GM19455 (cell line): ENCODE measurements around the gene LRRTM3.
A peak's percentile ranks its signal among the peaks of the same experiment; 100 is the strongest.

Source experiments
- ATAC-seq: cut with Tn5 transposase; IDR thresholded peaks from one replicate; pipeline ENCODE4 v1.9.1; 2021; ENCODE audit not compliant: unreplicated experiment

The LRRTM3 gene

DNA sequence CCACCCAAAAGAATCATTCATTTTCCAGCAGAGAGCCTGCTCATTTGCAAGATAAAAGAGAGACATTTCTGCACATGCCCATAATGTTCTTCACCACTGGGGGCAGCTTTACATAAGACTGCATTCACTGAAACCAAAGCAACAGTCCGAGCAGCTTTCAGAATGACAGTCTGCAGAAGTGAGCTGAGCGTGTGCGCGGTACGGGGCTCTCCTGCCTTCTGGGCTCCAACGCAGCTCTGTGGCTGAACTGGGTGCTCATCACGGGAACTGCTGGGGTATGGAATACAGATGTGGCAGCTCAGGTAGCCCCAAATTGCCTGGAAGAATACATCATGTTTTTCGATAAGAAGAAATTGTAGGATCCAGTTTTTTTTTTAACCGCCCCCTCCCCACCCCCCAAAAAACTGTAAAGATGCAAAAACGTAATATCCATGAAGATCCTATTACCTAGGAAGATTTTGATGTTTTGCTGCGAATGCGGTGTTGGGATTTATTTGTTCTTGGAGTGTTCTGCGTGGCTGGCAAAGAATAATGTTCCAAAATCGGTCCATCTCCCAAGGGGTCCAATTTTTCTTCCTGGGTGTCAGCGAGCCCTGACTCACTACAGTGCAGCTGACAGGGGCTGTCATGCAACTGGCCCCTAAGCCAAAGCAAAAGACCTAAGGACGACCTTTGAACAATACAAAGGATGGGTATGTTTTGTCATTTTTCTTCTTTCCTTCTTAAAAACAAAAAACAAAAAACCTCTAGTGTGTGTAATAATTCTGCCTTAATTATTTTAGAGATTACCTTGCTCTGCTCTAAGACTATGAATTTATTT, at the start of gene LRRTM3:
Gene LRRTM3, plus strand, starts transcription at position 141 of the 820 bp plus-strand sequence.
- peak; percentile 100 for ATAC-seq

DNA sequence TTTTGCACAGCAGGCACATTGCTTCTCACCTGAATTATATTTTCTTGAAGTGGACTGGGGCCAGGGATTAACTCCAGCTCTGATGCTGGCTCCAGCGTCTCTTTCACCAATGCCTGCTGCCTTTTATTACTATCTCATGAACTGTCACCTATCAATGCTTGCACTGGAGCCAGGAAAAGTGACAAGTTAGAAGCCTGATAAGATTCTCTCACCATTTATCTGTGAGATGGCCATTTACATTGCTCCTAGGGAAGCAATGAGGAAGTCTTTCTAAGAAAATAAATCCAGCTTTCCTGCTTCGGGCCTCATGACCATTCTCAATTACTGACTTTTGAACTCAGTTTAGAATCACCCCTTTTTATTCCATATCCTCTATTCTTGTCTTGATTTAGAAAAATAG, 48.5 kb upstream of the LRRTM3 start:
- no peak for ATAC-seq

DNA sequence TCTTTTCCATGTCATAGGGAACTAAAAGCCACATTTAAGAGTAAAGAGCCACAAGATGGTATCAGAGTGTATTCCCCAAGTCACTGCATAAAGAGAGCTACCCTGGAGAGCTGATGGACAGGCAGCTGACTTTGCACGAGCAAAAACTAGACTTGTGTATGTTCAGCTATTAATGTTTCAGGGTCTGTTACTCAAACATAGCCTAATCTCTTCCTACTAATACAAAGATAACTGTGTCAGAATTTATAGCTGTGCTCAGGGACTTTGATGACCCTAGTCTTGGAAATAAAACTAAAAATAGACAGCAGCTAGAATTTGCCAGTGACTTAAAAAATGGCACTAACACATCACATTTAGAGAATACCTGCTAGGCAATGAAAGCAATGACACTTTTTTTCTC, 45.5 kb upstream of the LRRTM3 start:
- ATAC-seq = no peak

DNA sequence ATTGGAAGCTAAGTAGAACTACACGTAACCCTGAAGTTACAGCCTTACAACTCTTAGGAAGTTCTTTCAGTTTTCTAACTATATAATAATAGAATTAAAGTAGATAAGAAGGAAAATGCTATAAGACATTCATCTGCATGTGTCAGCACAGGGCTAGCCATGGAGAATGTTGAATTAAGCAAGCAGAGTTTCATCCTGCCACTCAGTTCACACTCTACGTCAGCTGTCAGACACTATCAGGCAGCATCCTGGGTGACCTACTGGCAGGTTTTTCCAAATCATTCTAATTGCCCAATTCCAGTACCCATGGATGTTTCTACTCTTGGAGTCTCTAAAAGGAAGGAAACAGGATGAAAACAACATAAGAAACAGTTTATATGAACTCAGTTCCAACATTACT, 45.0 kb upstream of the LRRTM3 start:
- ATAC-seq = no peak

DNA sequence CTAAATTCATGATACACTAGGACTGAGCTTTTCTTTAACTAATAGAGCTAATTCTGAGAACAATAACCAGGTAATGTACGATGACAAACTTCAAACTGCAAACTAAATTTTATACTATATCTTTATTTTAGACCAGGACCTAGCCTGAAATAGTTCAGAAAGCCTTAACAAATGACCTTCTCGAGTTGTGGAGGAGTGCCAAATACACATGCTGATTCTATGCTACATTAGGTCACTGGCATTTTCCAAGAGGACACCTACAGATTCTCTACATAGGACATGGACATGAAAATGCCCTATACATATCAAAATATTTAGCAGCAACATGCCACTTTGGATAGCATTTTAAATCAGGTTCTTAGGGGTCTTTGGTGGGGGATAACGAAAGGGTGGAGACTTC, 44.0 kb upstream of the LRRTM3 start:
- ATAC-seq = no peak

DNA sequence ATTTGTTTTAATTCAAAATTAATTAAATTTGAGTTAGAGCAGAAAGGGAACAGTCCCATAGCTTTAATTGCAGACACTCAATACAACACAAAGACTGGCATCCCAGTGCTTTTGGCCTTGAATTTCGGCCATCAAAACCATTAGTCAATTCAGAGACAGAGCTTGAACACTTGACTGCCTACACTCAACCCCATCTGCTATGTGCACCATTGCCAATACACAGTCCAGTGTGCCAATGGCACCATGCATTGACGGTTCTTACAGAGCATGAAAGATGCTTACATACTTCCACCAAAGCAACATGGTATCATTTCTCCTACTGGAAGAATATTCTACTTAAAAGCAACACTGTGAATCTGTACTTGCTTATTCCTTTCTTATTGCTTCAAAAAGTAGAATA, 43.6 kb upstream of the LRRTM3 start:
- no peak for ATAC-seq

DNA sequence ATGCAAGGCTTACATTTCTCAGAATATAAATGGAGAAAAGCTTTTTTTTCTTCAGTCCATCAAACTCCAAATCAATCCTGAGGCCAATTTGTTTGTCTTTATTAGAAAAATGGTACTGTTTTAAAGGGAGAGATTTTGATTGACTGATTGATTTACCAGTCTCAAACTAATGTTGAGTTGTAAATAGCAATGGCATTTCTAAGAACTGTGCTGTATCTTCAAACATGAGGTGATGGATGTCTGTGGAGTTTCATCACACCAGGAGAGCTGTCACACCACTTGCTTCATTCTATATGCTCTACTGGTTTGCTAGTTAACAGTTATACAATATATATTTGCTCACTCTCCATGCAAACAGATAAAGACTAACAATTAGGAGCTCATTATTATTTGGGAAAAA, 39.0 kb upstream of the LRRTM3 start:
- no peak for ATAC-seq

DNA sequence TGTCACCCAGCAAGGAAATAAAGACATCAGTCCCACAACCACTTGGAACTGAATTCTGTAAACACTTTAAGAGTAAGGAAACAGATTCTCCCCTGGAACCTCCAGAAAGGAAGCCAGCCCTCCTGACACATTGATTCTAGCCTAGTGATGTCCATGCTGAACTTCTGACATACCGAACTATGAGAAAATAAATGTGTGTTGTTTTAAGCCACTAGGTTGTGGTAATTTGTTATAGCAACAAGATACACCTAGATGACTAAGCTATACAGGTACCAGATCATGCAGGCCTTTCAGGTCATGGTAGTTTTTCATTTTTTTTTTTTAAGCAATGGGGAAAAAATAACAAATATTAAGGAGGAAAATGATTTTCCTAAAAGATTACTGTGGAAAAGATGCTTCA, 37.6 kb upstream of the LRRTM3 start:
- ATAC-seq = no peak

DNA sequence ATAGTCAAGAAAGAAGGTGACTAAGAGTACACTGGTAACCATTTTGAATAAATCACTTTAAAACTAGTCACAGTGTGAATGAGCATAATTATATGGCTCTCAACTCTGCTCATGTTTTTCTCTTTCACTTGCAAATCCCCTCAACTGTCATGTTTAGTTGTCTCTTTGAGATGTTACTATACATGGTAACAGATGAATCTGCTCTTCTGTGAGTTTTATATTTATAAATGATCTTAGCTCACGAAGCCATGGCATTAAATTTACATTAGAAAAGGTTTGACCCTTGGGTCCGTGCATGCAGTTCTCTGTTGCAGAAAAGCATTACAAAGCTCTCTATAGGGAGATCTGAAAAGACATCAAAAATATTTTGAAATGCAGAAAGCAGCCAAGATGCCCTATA, 33.0 kb upstream of the LRRTM3 start:
- no peak for ATAC-seq

DNA sequence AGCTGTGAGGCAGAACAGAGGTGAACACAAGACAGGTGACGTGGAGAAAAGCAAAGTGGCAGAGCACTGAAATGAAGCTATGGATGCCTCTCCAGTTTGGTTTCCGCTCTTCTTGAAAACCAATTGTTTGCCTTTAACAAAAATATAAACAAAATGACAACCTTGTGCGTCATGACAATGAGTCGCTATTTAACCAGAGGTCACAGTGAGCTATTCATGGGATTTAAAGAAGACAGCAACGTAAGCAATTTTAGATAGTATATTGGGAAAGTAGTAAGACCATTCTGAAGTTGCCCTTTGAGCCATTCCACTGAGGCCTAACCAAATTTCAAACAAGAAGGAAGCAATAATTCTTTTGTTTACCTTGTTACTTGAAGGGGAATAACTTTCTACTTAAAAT, 15.2 kb upstream of the LRRTM3 start:
- ATAC-seq = no peak

DNA sequence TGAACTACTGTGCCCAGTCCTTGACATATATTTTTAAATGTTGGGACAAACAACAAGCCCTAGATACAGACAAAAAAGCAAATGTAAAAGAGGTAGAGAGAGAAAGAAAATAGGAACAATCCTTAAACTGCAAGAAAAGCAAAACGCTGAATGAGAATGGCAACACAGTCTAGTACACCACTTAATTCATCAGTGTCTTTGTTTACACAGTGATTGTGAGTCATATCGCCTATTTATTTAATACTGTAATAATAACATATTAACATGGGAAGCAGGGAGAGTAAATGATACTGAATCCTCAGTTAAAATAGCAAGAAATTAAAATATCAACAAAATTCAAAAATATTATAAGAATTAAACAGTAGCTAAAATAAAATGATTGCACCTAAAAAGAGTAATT, 9.8 kb upstream of the LRRTM3 start:
- ATAC-seq = no peak

DNA sequence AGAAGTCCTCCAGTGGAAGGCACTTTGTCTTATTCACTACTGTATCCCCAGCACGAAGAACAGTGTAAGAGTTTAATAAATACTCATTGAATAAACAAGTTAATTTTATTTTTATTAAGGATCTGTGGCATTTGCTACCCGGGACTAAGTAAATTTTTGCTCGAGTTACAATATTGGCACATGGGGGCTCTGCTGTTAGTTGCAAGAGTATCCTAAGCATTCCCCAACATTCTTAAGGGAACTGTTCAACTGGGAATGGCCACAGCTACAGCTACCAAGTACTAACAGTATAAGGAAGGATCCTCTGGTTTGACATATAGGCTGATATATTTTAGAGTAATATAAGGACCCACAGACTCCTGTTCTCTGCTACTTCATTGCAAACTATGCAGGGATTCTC, 8.7 kb upstream of the LRRTM3 start:
- no peak for ATAC-seq

DNA sequence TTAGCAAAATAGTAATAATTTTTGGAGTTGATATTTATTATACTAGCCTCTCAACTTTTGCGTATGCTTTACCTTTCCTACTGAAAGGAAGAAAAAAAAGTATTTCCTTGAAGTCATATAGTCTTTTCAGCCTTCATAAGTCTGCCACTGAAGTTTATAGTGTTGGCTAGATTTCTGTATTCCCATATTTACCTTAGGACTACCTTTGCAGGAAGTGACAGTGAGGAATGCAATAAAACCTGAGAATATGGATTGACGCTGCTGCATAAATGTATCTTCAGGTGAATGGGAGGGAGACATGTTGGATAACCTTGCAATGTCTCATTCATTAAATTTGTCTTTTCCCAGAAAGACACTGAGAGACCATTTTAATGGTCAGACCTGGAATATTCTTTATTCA, 6.6 kb upstream of the LRRTM3 start:
- no peak for ATAC-seq

DNA sequence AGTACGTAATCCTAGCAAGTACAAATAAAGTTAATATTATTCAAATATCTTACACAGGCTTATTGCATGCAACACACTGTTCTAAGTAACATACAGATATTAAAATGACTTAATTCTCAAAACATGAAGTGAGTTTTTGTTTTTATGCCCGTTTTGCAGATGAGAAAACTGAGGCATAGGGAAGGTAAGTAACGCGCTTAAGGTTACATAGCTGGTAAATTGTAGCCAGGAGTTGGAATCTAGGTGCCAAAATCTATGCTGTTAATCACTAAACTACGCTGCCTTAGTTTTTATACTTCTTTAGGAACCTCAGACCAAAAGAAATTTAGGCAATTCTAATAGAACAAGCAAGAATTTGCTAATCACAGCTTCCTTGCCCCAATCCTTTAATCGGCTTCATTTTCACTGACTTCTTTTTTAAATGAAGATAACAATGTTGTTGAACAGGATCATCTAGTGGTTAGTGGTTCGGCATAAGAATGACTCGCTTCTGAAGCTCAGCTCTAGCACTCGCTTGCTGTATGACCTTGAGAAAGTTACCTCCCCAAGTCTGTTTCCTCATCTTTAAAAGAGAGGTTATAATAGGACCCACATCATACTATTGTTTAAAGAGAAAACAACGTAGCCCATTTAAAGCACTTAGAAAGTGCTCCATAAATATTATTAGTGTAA, 1.0 kb upstream of the LRRTM3 start:
- no peak for ATAC-seq

DNA sequence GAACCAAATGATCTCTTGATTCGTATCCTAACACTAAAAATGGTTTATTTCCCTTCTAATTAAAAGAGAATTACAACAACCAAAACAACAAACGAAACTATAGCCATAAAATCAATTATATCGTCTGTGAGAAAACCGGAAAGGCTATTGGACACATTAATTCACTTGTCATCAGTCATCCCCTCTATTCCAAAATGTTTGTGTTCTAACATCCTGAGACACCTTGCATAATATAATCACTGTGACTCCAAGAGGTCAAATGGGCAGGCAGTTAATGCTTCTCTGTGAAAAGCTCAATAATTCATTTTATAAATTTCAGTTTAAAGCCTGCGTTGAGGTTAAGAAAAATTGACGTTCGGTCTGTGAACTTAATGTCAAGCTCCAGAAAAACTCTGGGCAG, 463 bp upstream of the LRRTM3 start:
- ATAC-seq = no peak

DNA sequence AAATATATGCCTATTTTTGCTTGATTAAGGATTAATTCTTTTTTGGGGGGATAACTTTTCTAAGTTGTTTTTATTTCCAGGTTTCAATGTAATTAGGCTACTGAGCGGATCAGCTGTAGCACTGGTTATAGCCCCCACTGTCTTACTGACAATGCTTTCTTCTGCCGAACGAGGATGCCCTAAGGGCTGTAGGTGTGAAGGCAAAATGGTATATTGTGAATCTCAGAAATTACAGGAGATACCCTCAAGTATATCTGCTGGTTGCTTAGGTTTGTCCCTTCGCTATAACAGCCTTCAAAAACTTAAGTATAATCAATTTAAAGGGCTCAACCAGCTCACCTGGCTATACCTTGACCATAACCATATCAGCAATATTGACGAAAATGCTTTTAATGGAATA, 1.0 kb downstream of the LRRTM3 start:
- ATAC-seq = no peak

DNA sequence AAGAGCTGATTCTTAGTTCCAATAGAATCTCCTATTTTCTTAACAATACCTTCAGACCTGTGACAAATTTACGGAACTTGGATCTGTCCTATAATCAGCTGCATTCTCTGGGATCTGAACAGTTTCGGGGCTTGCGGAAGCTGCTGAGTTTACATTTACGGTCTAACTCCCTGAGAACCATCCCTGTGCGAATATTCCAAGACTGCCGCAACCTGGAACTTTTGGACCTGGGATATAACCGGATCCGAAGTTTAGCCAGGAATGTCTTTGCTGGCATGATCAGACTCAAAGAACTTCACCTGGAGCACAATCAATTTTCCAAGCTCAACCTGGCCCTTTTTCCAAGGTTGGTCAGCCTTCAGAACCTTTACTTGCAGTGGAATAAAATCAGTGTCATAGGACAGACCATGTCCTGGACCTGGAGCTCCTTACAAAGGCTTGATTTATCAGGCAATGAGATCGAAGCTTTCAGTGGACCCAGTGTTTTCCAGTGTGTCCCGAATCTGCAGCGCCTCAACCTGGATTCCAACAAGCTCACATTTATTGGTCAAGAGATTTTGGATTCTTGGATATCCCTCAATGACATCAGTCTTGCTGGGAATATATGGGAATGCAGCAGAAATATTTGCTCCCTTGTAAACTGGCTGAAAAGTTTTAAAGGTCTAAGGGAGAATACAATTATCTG, 1.6 kb downstream of the LRRTM3 start:
- no peak for ATAC-seq

DNA sequence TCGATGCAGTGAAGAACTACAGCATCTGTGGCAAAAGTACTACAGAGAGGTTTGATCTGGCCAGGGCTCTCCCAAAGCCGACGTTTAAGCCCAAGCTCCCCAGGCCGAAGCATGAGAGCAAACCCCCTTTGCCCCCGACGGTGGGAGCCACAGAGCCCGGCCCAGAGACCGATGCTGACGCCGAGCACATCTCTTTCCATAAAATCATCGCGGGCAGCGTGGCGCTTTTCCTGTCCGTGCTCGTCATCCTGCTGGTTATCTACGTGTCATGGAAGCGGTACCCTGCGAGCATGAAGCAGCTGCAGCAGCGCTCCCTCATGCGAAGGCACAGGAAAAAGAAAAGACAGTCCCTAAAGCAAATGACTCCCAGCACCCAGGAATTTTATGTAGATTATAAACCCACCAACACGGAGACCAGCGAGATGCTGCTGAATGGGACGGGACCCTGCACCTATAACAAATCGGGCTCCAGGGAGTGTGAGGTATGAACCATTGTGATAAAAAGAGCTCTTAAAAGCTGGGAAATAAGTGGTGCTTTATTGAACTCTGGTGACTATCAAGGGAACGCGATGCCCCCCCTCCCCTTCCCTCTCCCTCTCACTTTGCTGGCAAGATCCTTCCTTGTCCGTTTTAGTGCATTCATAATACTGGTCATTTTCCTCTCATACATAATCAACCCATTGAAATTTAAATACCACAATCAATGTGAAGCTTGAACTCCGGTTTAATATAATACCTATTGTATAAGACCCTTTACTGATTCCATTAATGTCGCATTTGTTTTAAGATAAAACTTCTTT, 2.3 kb downstream of the LRRTM3 start:
- no peak for ATAC-seq

DNA sequence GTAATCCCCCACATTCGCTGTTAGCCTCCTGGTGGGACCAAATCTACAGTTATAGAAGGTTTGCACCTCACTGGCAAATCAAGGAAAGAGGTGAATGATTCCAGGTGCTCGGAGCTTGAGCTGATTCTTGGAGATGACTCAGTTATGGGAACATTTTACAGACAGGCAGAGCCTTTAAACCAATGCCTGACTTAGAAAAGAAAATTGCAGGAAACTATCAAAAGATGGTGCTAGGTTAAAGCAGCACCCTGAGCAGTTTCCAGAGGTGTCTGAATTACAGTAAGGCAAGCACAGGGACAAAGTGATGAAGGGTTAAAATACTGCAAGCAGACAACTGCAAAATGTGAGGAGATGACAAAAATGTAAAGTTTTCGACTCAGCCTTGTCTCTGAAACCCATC, 2.9 kb downstream of the LRRTM3 start:
- no peak for ATAC-seq

DNA sequence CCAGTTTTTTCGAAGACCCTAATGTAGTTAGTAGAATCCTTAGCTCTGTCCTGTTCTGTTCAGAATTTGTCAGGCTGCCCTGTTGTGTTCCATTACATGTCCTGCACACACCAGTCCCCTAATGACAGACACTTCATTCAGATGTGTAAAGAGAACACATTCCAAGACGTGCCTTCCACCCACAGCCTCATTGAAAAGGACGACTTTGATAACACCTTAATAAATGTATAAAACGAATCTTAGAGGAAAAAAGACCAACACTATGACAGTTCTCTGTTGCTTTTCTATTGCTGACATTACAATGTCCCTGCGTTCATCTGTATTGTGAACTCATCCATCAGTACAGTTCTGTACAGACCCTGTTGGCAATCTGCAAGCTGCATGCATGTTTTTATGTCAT, 3.5 kb downstream of the LRRTM3 start:
- ATAC-seq = no peak

DNA sequence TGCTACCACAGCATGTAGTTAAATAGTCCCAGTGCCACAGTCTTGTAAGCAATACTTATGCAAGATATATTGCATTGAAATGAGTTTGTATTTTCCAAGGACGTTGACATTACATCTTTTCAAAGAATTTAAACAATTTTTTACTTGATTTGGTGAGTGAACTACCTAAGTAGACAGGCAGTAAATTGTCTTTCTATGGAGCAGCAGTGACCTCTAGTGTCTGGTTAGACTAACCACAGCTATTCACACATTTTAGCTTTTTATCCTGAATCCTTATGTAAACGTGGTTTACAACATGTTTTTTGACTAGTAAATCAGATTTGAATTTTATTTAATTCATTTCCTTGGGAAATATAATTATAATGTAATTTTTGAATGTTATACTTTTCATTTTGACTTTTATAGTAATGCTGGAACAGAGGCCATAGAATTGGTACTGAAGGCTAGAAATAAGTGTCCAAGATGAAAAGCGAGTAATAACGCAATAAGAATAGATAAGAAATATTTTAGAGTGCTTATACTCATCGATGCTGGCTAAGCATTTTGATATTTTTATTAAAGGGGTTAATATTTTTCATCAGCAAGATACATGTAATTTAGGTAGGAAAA, 5.6 kb downstream of the LRRTM3 start:
- ATAC-seq = peak; percentile 77
